Gastroesophageal sphincter (tissue), 3 donors: ENCODE results near the gene TPRG1L.

Experiments
- CTCF ChIP-seq, 4 experiments: fragments of 200-600 bp in 2 of 4; fragments of 450-650 bp in 2 of 4; sonication (generic) in 1 of 4; IDR thresholded peaks; one replicate each; pipeline ENCODE4 v1.5.1; 2017 to 2019; ENCODE audit warnings: antibody characterized with exemption in 4 of 4, mild to moderate bottlenecking in 2 of 4, moderate library complexity in 2 of 4
- EP300 ChIP-seq: sonication (generic); formaldehyde crosslinking; IDR thresholded peaks from one replicate; pipeline ENCODE4 v1.6.1; 2017; ENCODE audit warnings: antibody characterized with exemption, mild to moderate bottlenecking
- POLR2A ChIP-seq, 2 donors: fragments of 450-650 bp; IDR thresholded peaks; one replicate each; pipeline ENCODE4 v1.6.1; 2017; ENCODE audit warnings: antibody characterized with exemption in 2 of 2, mild to moderate bottlenecking in 2 of 2, moderate library complexity in 1 of 2

DNA sequence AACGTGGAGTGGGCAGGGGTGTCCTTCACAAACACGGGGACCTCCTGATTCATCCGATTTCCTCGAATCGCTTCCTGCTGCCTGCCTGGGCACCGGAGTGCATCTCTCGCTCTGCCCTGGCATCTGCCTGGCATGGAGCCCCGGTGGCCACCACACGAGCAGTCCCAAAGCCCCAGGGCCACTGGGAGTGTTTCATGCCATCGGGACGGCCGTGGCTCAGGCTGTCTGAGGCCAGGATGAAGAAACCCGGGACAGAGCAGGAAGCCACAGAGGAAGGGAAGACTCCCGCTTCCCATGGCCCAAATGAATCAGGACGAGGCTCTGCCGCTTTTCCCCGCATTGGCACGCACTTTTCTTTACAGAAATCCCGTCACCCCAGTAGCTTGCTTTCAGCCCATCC lies 45.9 kb upstream of the TPRG1L start:
- TF ChIP-seq CTCF (IDR thresholded peaks at IDR 0.05): no peak
- no peak for TF ChIP-seq EP300
- no peak for TF ChIP-seq POLR2A (IDR thresholded peaks at IDR 0.05)
